ENCODE measurements around the gene HEATR1. TPM values are rescaled to one million over a fixed set of nuclear protein-coding genes. Genes with fewer than 3 reads are reported as not detected.
A peak's percentile ranks its signal among the peaks of the same experiment; 100 is the strongest.

HEATR1 gene
- total RNA-seq, 1 experiment from 2014 or later = 43.3 TPM

DNA sequence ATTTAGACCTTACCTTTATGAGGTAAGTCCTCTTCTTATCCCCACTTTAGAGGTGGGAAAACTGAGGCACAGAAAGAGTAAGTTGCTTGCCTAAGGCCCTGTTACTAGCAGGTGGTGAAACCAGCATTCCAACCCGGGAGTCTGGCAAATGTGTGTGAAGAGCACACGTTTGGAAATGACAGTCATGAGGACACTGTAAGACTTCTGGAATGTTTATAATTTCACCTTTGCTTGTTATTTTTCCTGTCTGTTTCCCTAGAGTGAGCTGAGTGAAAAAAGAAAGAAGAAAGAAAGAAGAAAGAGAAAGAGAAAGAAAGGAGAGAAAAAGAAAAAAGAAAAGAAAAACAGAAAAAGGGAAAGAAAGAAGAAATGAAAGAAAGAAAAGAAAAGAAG lies 101.7 kb downstream of the HEATR1 start:
- in situ Hi-C loops (cut with HindIII; ENCODE audit: low pct_unique_long_range_greater_than_20kb, low sequenced_read_pairs) = no loop called here
- peak; percentile 4 for DNase-seq (ENCODE audit: low read depth, low spot score)

DNA sequence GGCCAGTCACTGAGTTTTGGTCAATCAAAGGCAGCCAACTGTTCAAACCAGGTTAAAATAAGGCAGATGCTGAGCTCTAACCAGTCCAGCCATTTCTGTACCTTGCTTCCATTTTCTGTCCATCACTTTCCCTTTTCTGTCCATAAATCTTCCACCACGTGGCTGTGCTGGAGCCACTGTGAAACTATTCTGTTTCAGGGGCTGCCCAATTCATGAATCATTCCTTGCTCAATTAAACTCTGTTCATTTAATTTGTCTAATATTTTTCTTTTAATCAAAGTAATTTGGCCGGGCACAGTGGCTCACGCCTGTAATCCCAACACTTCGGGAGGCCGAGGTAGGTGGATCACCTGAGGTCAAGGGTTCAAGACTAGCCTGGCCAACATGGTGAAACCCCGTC lies 103.2 kb downstream of the HEATR1 start:
- in situ Hi-C loops (cut with HindIII; ENCODE audit: low pct_unique_long_range_greater_than_20kb, low sequenced_read_pairs) = no loop called here
- no peak for DNase-seq (ENCODE audit: low read depth, low spot score)

Other genes starting within 250 kb of the HEATR1 start
- 2.4 and 2.5 TPM in 2 replicates for gene EDARADD, start 210.2 kb downstream of the HEATR1 start, total RNA-seq (2014; rRNA removed; shearing (Covaris generic))
- 60.4 and 62.4 TPM in 2 replicates for gene LGALS8, start 80.5 kb downstream of the HEATR1 start, total RNA-seq (2014; rRNA removed; shearing (Covaris generic))
- 0.98 and 2.7 TPM in 2 replicates for gene ACTN2, start 82.0 kb upstream of the HEATR1 start, total RNA-seq (2014; rRNA removed; shearing (Covaris generic))
- gene MTR, start 190.8 kb upstream of the HEATR1 start, total RNA-seq (2014; rRNA removed; shearing (Covaris generic)) = 27.5 and 28.2 TPM in 2 replicates

Measured in SK-MEL-5 (cell line).